CD4-positive, alpha-beta T cell treated with Interferon gamma for 1 hour (primary cell): ENCODE data around the gene CFAP99.

Experiments
- DNase-seq: peaks from one replicate; pipeline ENCODE4 v3.0.0-alpha.2; 2020

CFAP99 gene

GRCh38 chr4:2432004-2432403 lies 13.2 kb downstream of the CFAP99 start:
- DNase-seq: no peak

- no peak for DNase-seq
Observed at GRCh38 chr4:2432991-2433530, 14.3 kb downstream of the CFAP99 start.

- DNase-seq: no peak
Observed at GRCh38 chr4:2433609-2434350, 15.0 kb downstream of the CFAP99 start.

GRCh38 chr4:2434420-2434819 lies 15.7 kb downstream of the CFAP99 start:
- DNase-seq: no peak

GRCh38 chr4:2436301-2436700 lies 17.5 kb downstream of the CFAP99 start:
- no peak for DNase-seq

GRCh38 chr4:2436761-2437474 lies 18.2 kb downstream of the CFAP99 start:
- DNase-seq: no peak

GRCh38 chr4:2437475-2438215 lies 18.9 kb downstream of the CFAP99 start:
- no peak for DNase-seq

- DNase-seq: no peak
Observed at GRCh38 chr4:2438822-2439718, 20.3 kb downstream of the CFAP99 start.

GRCh38 chr4:2441393-2442174 lies 22.8 kb downstream of the CFAP99 start:
- DNase-seq: peak; percentile 76

- no peak for DNase-seq
Observed at GRCh38 chr4:2442175-2442993, 23.6 kb downstream of the CFAP99 start.

- no peak for DNase-seq
Observed at GRCh38 chr4:2443061-2443730, 24.4 kb downstream of the CFAP99 start.

GRCh38 chr4:2443956-2444740 lies 25.4 kb downstream of the CFAP99 start:
- DNase-seq: no peak

- DNase-seq: no peak
Observed at GRCh38 chr4:2445130-2445529, 26.4 kb downstream of the CFAP99 start.

GRCh38 chr4:2445571-2445970 lies 26.8 kb downstream of the CFAP99 start:
- no peak for DNase-seq

- DNase-seq: no peak
Observed at GRCh38 chr4:2446656-2447564, 28.2 kb downstream of the CFAP99 start.

GRCh38 chr4:2448589-2448988 lies 29.8 kb downstream of the CFAP99 start:
- DNase-seq: no peak

GRCh38 chr4:2449051-2449450 lies 30.3 kb downstream of the CFAP99 start:
- no peak for DNase-seq
